Ishikawa (cell line): Measurements from ENCODE around the gene IRAK1.
A peak's percentile ranks its signal among the peaks of the same experiment; 100 is the strongest.

Experiments
- CEBPB ChIP-seq: IDR thresholded peaks from 2 replicates; pipeline ENCODE4 v1.6.1; 2012
- CREB1 ChIP-seq: IDR thresholded peaks from 2 replicates; pipeline ENCODE4 v1.6.1; 2012; ENCODE audit warnings: low read depth
- EGR1 ChIP-seq: IDR thresholded peaks from 2 replicates; pipeline ENCODE4 v1.6.1; 2012
- EP300 ChIP-seq: IDR thresholded peaks from 2 replicates; pipeline ENCODE4 v1.6.1; 2012; ENCODE audit warnings: borderline replicate concordance
- FOXM1 ChIP-seq: IDR thresholded peaks from 2 replicates; pipeline ENCODE4 v1.6.1; 2012; ENCODE audit warnings: low read depth, borderline replicate concordance
- MAX ChIP-seq: IDR thresholded peaks from 2 replicates; pipeline ENCODE4 v1.6.1; 2012
- NFIC ChIP-seq: IDR thresholded peaks from 2 replicates; pipeline ENCODE4 v1.6.1; 2012
- RAD21 ChIP-seq: IDR thresholded peaks from 2 replicates; pipeline ENCODE4 v1.6.1; 2012; ENCODE audit warnings: low read depth
- REST ChIP-seq: IDR thresholded peaks from 2 replicates; pipeline ENCODE4 v1.6.1; 2012; ENCODE audit warnings: low read depth, mild to moderate bottlenecking
- TAF1 ChIP-seq: IDR thresholded peaks from 2 replicates; pipeline ENCODE4 v1.6.1; 2012; ENCODE audit warnings: low read depth, mild to moderate bottlenecking
- TCF12 ChIP-seq: IDR thresholded peaks from 2 replicates; pipeline ENCODE4 v1.6.1; 2012; ENCODE audit warnings: low read depth
- TEAD4 ChIP-seq: IDR thresholded peaks from 2 replicates; pipeline ENCODE4 v1.6.1; 2012
- YY1 ChIP-seq: IDR thresholded peaks from 2 replicates; pipeline ENCODE4 v1.6.1; 2012; ENCODE audit warnings: low read depth
- ZBTB7A ChIP-seq: IDR thresholded peaks from 2 replicates; pipeline ENCODE4 v1.6.1; 2012; ENCODE audit warnings: low read depth
- TF ChIP-seq, protein P1 (sequence below): IDR thresholded peaks from 2 replicates; pipeline ENCODE4 v1.6.1; 2012

The IRAK1 gene

GRCh38 chrX:153971124-153971449 is 48.6 kb downstream of the IRAK1 start:
- no peak for TF ChIP-seq ZBTB7A
- peak; percentile 42 for TF ChIP-seq TAF1
- TF ChIP-seq, protein P1, sequence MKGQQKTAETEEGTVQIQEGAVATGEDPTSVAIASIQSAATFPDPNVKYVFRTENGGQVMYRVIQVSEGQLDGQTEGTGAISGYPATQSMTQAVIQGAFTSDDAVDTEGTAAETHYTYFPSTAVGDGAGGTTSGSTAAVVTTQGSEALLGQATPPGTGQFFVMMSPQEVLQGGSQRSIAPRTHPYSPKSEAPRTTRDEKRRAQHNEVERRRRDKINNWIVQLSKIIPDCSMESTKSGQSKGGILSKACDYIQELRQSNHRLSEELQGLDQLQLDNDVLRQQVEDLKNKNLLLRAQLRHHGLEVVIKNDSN = no peak
- no peak for TF ChIP-seq TCF12
- TF ChIP-seq YY1 = peak; percentile 90
- TF ChIP-seq NFIC = no peak
- TF ChIP-seq FOXM1 = no peak
- no peak for TF ChIP-seq TEAD4

- TF ChIP-seq TEAD4 (no peak), FOXM1 (no peak), MAX (peak; percentile 73), TAF1 (no peak), EGR1 (no peak), EP300 (no peak)
- TF ChIP-seq, protein P1 = no peak
Measured at GRCh38 chrX:153970357-153971123, 49.2 kb downstream of the IRAK1 start.

- TF ChIP-seq TEAD4 = no peak
Measured at GRCh38 chrX:153969904-153970356, 49.8 kb downstream of the IRAK1 start.

- no peak for TF ChIP-seq YY1
Measured at GRCh38 chrX:153969125-153969903, 50.4 kb downstream of the IRAK1 start.

- TF ChIP-seq TEAD4 (no peak), YY1 (no peak), CREB1 (no peak), ZBTB7A (no peak), CEBPB (no peak)
- TF ChIP-seq, protein P1 = no peak
Measured at GRCh38 chrX:153968754-153969124, 51.0 kb downstream of the IRAK1 start.

GRCh38 chrX:153968255-153968654 is 51.4 kb downstream of the IRAK1 start:
- TF ChIP-seq CREB1 = no peak
- TF ChIP-seq, protein P1 = no peak
- no peak for TF ChIP-seq EGR1
- TF ChIP-seq FOXM1 = no peak
- no peak for TF ChIP-seq TEAD4
- TF ChIP-seq CEBPB = no peak
- TF ChIP-seq TAF1 = no peak
- no peak for TF ChIP-seq EP300
- no peak for TF ChIP-seq MAX
- TF ChIP-seq NFIC = no peak
- TF ChIP-seq REST = no peak
- no peak for TF ChIP-seq TCF12
- TF ChIP-seq ZBTB7A = no peak
- no peak for TF ChIP-seq RAD21
- no peak for TF ChIP-seq YY1

DNA sequence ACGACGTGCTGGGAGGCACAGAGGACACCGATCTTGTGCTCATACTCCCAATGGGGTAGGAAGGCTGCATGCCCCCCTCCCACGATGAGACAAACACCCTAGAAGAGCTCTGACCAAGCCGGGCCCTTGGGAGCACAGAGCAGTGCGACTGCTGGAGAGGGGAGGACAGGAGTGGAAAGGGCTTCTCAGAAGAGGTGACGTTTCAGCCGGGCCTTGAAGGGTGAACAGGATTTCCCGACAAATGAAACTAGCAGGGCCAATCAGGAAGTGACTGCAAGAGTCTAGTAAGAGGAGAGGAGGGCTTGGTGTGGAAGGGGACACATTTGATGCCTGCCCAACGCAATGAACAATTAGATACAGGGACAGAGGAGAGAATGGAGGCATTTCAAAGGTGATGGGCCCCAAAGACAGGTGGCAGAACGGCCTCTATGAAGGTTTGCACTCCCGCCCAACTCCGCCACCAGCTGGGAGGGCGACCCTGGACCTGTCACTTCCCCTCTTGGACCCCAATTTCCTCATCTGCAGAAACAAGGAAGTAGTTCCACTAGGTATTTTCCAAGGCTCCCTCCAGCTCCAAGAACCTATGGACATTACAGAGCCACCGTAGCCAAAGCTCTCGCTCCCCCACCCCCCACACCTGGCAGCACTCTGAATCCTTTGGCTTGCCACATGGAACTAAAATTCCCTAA is 52.0 kb downstream of the IRAK1 start:
- TF ChIP-seq EP300 (no peak), CREB1 (no peak), MAX (no peak), TEAD4 (no peak), CEBPB (no peak), RAD21 (no peak), EGR1 (no peak), REST (no peak), YY1 (no peak), FOXM1 (no peak), TAF1 (no peak), TCF12 (no peak), ZBTB7A (no peak), NFIC (no peak)
- TF ChIP-seq, protein P1 = no peak
